Esophagus (tissue), 2 donors: ENCODE results near the gene DUSP22. TPM values are rescaled to one million over a fixed set of nuclear protein-coding genes. Genes with fewer than 3 reads are reported as not detected.

ENCODE experiments used
- H3K27ac ChIP-seq, 2 donors: one replicate each; pipeline ENCODE4 v1.5.1; 2013; ENCODE audit warnings: low read depth in 2 of 2, mild to moderate bottlenecking in 2 of 2, inconsistent platforms in 1 of 2, low read length in 1 of 2, moderate library complexity in 1 of 2
- H3K27me3 ChIP-seq, 2 donors: one replicate each; pipeline ENCODE4 v1.6.1; 2013; ENCODE audit warnings: low read length in 2 of 2, control low read depth in 1 of 2, mild to moderate bottlenecking in 1 of 2; ENCODE audit not compliant: insufficient read depth in 2 of 2, control insufficient read depth in 1 of 2
- H3K36me3 ChIP-seq, 2 donors: one replicate each; pipeline ENCODE4 v1.6.1; 2013; ENCODE audit warnings: low read length in 1 of 2; ENCODE audit not compliant: control insufficient read depth in 2 of 2, insufficient read depth in 2 of 2
- H3K4me1 ChIP-seq, 2 donors: one replicate each; pipeline ENCODE4 v1.6.1; 2013; ENCODE audit warnings: low read length in 1 of 2; ENCODE audit not compliant: control insufficient read depth in 2 of 2, insufficient read depth in 2 of 2
- H3K4me3 ChIP-seq, 2 donors: one replicate each; pipeline ENCODE4 v1.5.1; 2013; ENCODE audit warnings: low read length in 2 of 2, mild to moderate bottlenecking in 2 of 2, low read depth in 1 of 2, moderate library complexity in 1 of 2
- H3K9me3 ChIP-seq, 2 donors: one replicate each; pipeline ENCODE4 v1.6.1; 2013; ENCODE audit warnings: mild to moderate bottlenecking in 2 of 2, low read depth in 1 of 2, low read length in 1 of 2, moderate library complexity in 1 of 2; ENCODE audit not compliant: control insufficient read depth in 2 of 2, insufficient read depth in 1 of 2
- WGBS, 2 donors: extraction: QIAGEN DNeasy Blood & Tissue Kit; methylation state at CpG; one replicate each; pipeline ENCODE4 v1.1.7; 2013; 5-methylcytosine and 5-hydroxymethylcytosine counted together
- polyA plus RNA-seq, 2 donors: library from polyadenylated mRNA; stranded (reverse); fragments of 200-250 nt; gene quantifications; one replicate each; pipeline ENCODE4 v1.2.3, GENCODE V29; 2013
- donor health status: healthy with polysubstance abuse.
- donor health status: Bipolar disorder and iron deficiency.

The DUSP22 gene
- polyA plus RNA-seq, 2 donors: 37.4 to 55.3 TPM

GRCh38 chr6:307065-307814 is 15.0 kb downstream of the DUSP22 start:
- peaks cover 5 to 10% of the 10 kb centered on the region in 2 donors for H3K9me3 ChIP-seq
- H3K36me3 ChIP-seq: peaks cover 0 to 14% of the 10 kb centered on the region in 2 donors
- H3K27me3 ChIP-seq: no peaks in the 10 kb centered on the region
- peaks cover 4% of the 10 kb centered on the region in 2 donors for H3K4me1 ChIP-seq
- no peak overlapping the region for H3K27ac ChIP-seq
- 73% methylated on average over 15 of the region's 15 CpGs for WGBS, 2 donors
- H3K4me3 ChIP-seq: no peak overlapping the region

- Histone ChIP-seq H3K4me3 (no peak overlapping the region), H3K27me3 (no peaks in the 10 kb centered on the region), H3K9me3 (peaks cover 5 to 8% of the 10 kb centered on the region in 2 donors), H3K27ac (no peak overlapping the region), H3K4me1 (peaks cover 4% of the 10 kb centered on the region in 2 donors), H3K36me3 (peaks cover 0 to 14% of the 10 kb centered on the region in 2 donors)
- WGBS, 2 donors: 74 to 77% methylated on average over 5 of the region's 5 CpGs
These were observed 15.6 kb downstream of the DUSP22 start for GRCh38 chr6:307874-308273.

GRCh38 chr6:308307-308706 is 16.0 kb downstream of the DUSP22 start:
- no peak overlapping the region for H3K4me3 ChIP-seq
- 88 to 91% methylated on average over 10 of the region's 10 CpGs for WGBS, 2 donors
- H3K27me3 ChIP-seq: no peaks in the 10 kb centered on the region
- peaks cover 5 to 6% of the 10 kb centered on the region in 2 donors for H3K9me3 ChIP-seq
- peaks cover 4% of the 10 kb centered on the region in 2 donors for H3K4me1 ChIP-seq
- H3K27ac ChIP-seq: no peak overlapping the region
- peaks cover 0 to 14% of the 10 kb centered on the region in 2 donors for H3K36me3 ChIP-seq

- Histone ChIP-seq H3K27ac (no peak overlapping the region), H3K27me3 (no peaks in the 10 kb centered on the region), H3K4me1 (peaks cover 4% of the 10 kb centered on the region in 2 donors), H3K36me3 (peaks cover 0 to 15% of the 10 kb centered on the region in 2 donors), H3K4me3 (no peak overlapping the region), H3K9me3 (peaks cover 5 to 6% of the 10 kb centered on the region in 2 donors)
- WGBS, 2 donors: 80 to 85% methylated on average over 8 of the region's 8 CpGs
These were observed 16.5 kb downstream of the DUSP22 start for GRCh38 chr6:308768-309167.

- no peak overlapping the region for H3K27ac ChIP-seq
- 94 to 96% methylated on average over 12 of the region's 12 CpGs for WGBS, 2 donors
- H3K36me3 ChIP-seq: peaks cover 0 to 10% of the 10 kb centered on the region in 2 donors
- no peaks in the 10 kb centered on the region for H3K27me3 ChIP-seq
- H3K4me1 ChIP-seq: peaks cover 0 to 4% of the 10 kb centered on the region in 2 donors
- no peak overlapping the region for H3K4me3 ChIP-seq
- H3K9me3 ChIP-seq: peaks cover 0 to 4% of the 10 kb centered on the region in 2 donors
These were observed 17.7 kb downstream of the DUSP22 start for GRCh38 chr6:309947-310346.

- no peak overlapping the region for H3K27ac ChIP-seq
- WGBS, 2 donors: 71 to 76% methylated on average over 2 of the region's 2 CpGs
- H3K4me1 ChIP-seq: peaks cover 0 to 4% of the 10 kb centered on the region in 2 donors
- peaks cover 0 to 2% of the 10 kb centered on the region in 2 donors for H3K9me3 ChIP-seq
- H3K4me3 ChIP-seq: no peak overlapping the region
- H3K36me3 ChIP-seq: peaks cover 0 to 10% of the 10 kb centered on the region in 2 donors
- H3K27me3 ChIP-seq: no peaks in the 10 kb centered on the region
These were observed 18.4 kb downstream of the DUSP22 start for GRCh38 chr6:310671-311070.

GRCh38 chr6:311679-312220 is 19.5 kb downstream of the DUSP22 start:
- WGBS, 2 donors: 80 to 82% methylated on average over 17 of the region's 17 CpGs
- H3K9me3 ChIP-seq: peaks cover 0 to 2% of the 10 kb centered on the region in 2 donors
- no peak overlapping the region for H3K27ac ChIP-seq
- peaks cover 0 to 2% of the 10 kb centered on the region in 2 donors for H3K4me1 ChIP-seq
- H3K36me3 ChIP-seq: peaks cover 0 to 8% of the 10 kb centered on the region in 2 donors
- no peaks in the 10 kb centered on the region for H3K27me3 ChIP-seq
- no peak overlapping the region for H3K4me3 ChIP-seq

GRCh38 chr6:313087-313486 is 20.8 kb downstream of the DUSP22 start:
- Histone ChIP-seq H3K9me3 (peaks cover 0 to 2% of the 10 kb centered on the region in 2 donors), H3K27ac (no peak overlapping the region), H3K4me3 (no peak overlapping the region), H3K4me1 (no peaks in the 10 kb centered on the region), H3K27me3 (no peaks in the 10 kb centered on the region), H3K36me3 (peaks cover 0 to 7% of the 10 kb centered on the region in 2 donors)
- WGBS, 2 donors: 46 to 71% methylated on average over 2 of the region's 2 CpGs

- H3K9me3 ChIP-seq: peaks cover 0 to 2% of the 10 kb centered on the region in 2 donors
- WGBS, 2 donors: 92% methylated on average over 10 of the region's 10 CpGs
- no peak overlapping the region for H3K27ac ChIP-seq
- H3K36me3 ChIP-seq: peaks cover 0 to 5% of the 10 kb centered on the region in 2 donors
- no peaks in the 10 kb centered on the region for H3K27me3 ChIP-seq
- no peaks in the 10 kb centered on the region for H3K4me1 ChIP-seq
- H3K4me3 ChIP-seq: no peak overlapping the region
These were observed 21.6 kb downstream of the DUSP22 start for GRCh38 chr6:313917-314316.
